ENCODE measurements around the gene PRRC2C. TPM values are rescaled to one million over a fixed set of nuclear protein-coding genes. Genes with fewer than 3 reads are reported as not detected.
A peak's percentile ranks its signal among the peaks of the same experiment; 100 is the strongest.

PRRC2C gene
- total and polyA plus RNA-seq, 4 donors, result 35.1 to 121 (median 80.4) TPM

DNA sequence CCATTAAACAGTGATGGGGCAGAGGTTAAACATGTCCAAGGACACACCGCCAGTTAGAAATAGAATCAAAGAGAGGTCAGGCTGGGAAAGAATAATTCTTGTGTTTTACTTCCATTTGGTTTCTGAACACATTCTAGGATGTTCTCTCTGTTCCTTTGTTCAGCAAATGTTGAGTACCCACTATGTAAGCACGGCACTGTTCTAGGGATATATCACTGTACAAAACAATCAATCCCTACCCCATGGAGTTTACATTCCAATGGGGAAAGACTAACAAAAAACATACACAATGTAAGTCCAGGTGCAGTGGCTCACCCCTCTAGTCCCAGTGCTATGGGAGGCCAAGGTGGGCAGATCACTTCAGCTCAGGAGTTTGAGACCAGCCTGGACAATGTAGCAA, 142.9 kb downstream of the PRRC2C start:
- DNase-seq, result no peak
- TF ChIP-seq, protein P1, sequence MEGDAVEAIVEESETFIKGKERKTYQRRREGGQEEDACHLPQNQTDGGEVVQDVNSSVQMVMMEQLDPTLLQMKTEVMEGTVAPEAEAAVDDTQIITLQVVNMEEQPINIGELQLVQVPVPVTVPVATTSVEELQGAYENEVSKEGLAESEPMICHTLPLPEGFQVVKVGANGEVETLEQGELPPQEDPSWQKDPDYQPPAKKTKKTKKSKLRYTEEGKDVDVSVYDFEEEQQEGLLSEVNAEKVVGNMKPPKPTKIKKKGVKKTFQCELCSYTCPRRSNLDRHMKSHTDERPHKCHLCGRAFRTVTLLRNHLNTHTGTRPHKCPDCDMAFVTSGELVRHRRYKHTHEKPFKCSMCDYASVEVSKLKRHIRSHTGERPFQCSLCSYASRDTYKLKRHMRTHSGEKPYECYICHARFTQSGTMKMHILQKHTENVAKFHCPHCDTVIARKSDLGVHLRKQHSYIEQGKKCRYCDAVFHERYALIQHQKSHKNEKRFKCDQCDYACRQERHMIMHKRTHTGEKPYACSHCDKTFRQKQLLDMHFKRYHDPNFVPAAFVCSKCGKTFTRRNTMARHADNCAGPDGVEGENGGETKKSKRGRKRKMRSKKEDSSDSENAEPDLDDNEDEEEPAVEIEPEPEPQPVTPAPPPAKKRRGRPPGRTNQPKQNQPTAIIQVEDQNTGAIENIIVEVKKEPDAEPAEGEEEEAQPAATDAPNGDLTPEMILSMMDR (IDR thresholded peaks at IDR 0.05; ENCODE audit: control extremely low read depth, extremely low read depth), result no peak
- no peak for ATAC-seq (ENCODE audit: insufficient read depth, low FRiP score)
- Histone ChIP-seq H3K9ac (ENCODE audit: insufficient read depth in 1 of 2, low read length in 2 of 2) (no peak overlapping the region), H3K4me1 (ENCODE audit: control insufficient read depth in 5 of 5, insufficient read depth in 5 of 5, low read length in 5 of 5) (no peaks in the 10 kb centered on the region), H3K4me3 (no peak overlapping the region), H3K27ac (ENCODE audit: low read depth in 1 of 2, low read length in 1 of 2) (no peak overlapping the region), H3K27me3 (ENCODE audit: control insufficient read depth in 3 of 3, insufficient read depth in 3 of 3, low read length in 2 of 3) (no peaks in the 10 kb centered on the region), H3K9me3 (ENCODE audit: control insufficient read depth in 4 of 4, insufficient read depth in 3 of 4, low read length in 3 of 4) (peaks cover 0 to 2% (median 0%) of the 10 kb centered on the region in 4 donors), H3K36me3 (ENCODE audit: control insufficient read depth in 4 of 4, insufficient read depth in 4 of 4, low read length in 4 of 4) (no peaks in the 10 kb centered on the region)
- 93 to 94% methylated on average over 2 of the region's 2 CpGs for WGBS, 2 donors

DNA sequence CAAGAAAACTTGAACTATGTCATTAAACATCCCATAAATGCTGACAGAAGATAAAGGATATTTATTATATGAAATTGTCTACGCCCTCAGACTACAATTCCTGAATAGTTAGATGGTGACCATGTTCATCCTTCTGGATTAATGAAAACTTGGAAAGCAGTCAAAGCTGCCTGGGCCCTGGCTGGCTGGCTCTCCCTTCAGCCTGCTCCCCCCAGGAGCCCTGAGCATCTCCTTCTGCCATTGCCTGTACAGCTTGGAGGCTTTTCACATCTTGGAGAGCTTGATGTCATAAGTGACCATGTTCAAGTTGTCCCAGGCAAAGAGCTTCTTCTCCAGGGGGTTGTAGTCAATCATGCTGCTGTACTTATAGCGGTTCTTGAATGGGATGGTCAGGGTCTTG, 150.3 kb downstream of the PRRC2C start:
- DNase-seq (no peak), ATAC-seq (ENCODE audit: insufficient read depth, low FRiP score) (no peak)
- Histone ChIP-seq H3K27me3 (ENCODE audit: control insufficient read depth in 3 of 3, insufficient read depth in 3 of 3, low read length in 2 of 3) (no peaks in the 10 kb centered on the region), H3K9me3 (ENCODE audit: control insufficient read depth in 4 of 4, insufficient read depth in 3 of 4, low read length in 3 of 4) (peaks cover 0 to 2% (median 0%) of the 10 kb centered on the region in 4 donors), H3K36me3 (ENCODE audit: control insufficient read depth in 4 of 4, insufficient read depth in 4 of 4, low read length in 4 of 4) (no peaks in the 10 kb centered on the region), H3K4me3 (no peak overlapping the region), H3K9ac (ENCODE audit: insufficient read depth in 1 of 2, low read length in 2 of 2) (no peak overlapping the region), H3K27ac (ENCODE audit: low read depth in 1 of 2, low read length in 1 of 2) (no peak overlapping the region), H3K4me1 (ENCODE audit: control insufficient read depth in 5 of 5, insufficient read depth in 5 of 5, low read length in 5 of 5) (no peaks in the 10 kb centered on the region)
- TF ChIP-seq, protein P1 (IDR thresholded peaks at IDR 0.05; ENCODE audit: control extremely low read depth, extremely low read depth), result no peak
- 89 to 93% methylated on average over 2 of the region's 2 CpGs for WGBS, 2 donors

DNA sequence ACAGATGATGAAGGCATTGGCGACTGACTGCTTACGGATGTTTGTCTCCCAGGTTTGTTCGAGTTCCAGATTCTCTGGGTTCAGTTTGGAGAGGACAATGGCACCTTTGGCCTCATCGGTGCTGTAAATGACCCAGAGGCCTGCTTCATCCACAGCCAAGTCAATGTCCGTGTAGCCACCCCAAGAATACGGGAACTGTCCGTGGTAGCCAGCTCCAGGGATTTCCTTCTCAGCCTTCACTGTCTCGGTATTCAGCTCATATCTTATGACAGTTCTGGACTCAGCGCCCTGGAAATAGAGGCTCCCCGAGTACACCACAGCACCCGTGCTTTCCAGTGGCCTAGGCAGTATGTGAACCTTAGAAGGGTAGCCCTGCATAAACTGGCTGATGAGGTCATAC, 150.8 kb downstream of the PRRC2C start:
- Histone ChIP-seq H3K9ac (ENCODE audit: insufficient read depth in 1 of 2, low read length in 2 of 2) (no peak overlapping the region), H3K36me3 (ENCODE audit: control insufficient read depth in 4 of 4, insufficient read depth in 4 of 4, low read length in 4 of 4) (no peaks in the 10 kb centered on the region), H3K4me3 (no peak overlapping the region), H3K9me3 (ENCODE audit: control insufficient read depth in 4 of 4, insufficient read depth in 3 of 4, low read length in 3 of 4) (peaks cover 0 to 2% (median 0%) of the 10 kb centered on the region in 4 donors), H3K27me3 (ENCODE audit: control insufficient read depth in 3 of 3, insufficient read depth in 3 of 3, low read length in 2 of 3) (no peaks in the 10 kb centered on the region), H3K4me1 (ENCODE audit: control insufficient read depth in 5 of 5, insufficient read depth in 5 of 5, low read length in 5 of 5) (no peaks in the 10 kb centered on the region), H3K27ac (ENCODE audit: low read depth in 1 of 2, low read length in 1 of 2) (no peak overlapping the region)
- WGBS, 2 donors, result 83 to 86% methylated on average over 11 of the region's 11 CpGs
- TF ChIP-seq, protein P1 (IDR thresholded peaks at IDR 0.05; ENCODE audit: control extremely low read depth, extremely low read depth), result no peak
- DNase-seq (peak in 2 of 3 donors; percentile 22 to 23), ATAC-seq (ENCODE audit: insufficient read depth, low FRiP score) (no peak)

DNA sequence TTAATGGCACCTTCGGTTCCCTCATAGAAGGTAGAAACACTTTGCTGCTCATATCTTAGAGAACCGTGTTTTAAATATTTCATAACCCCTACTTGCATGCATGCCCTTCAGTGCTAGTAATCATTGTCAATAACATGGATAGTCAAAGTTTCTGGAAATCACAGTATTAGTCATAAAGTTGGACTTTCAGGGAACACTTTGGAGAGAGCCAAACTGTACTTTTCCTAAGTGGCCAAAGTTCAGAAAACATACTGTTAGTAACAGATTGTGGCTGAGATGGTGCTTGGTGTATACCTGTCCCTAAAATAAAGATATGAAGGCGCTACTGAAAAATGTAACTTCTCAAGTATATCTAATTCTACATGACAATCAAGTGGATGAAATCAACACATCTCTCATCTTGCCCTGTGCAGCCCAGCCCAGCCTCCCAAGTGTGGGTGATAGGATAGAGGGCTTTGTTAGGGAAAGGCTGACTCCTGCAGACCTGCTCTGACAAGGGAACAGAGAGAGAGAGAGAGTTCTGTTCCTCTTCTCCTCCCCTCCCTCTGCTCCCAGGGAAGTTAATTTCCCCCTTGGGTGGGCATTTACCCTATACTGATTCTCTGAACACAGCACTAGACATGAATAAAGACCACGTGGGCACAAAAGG, 152.7 kb downstream of the PRRC2C start:
- H3K4me3 ChIP-seq, result no peak overlapping the region

More for the DNA sequence above, 152.7 kb downstream of the PRRC2C start:
- ATAC-seq (ENCODE audit: insufficient read depth, low FRiP score) (peak; percentile 28), DNase-seq (no peak)
- Histone ChIP-seq H3K4me1 (ENCODE audit: control insufficient read depth in 5 of 5, insufficient read depth in 5 of 5, low read length in 5 of 5) (no peaks in the 10 kb centered on the region), H3K9me3 (ENCODE audit: control insufficient read depth in 4 of 4, insufficient read depth in 3 of 4, low read length in 3 of 4) (peaks cover 0 to 2% (median 0%) of the 10 kb centered on the region in 4 donors), H3K9ac (ENCODE audit: insufficient read depth in 1 of 2, low read length in 2 of 2) (no peak overlapping the region), H3K27ac (ENCODE audit: low read depth in 1 of 2, low read length in 1 of 2) (no peak overlapping the region), H3K36me3 (ENCODE audit: control insufficient read depth in 4 of 4, insufficient read depth in 4 of 4, low read length in 4 of 4) (no peaks in the 10 kb centered on the region), H3K27me3 (ENCODE audit: control insufficient read depth in 3 of 3, insufficient read depth in 3 of 3, low read length in 2 of 3) (no peaks in the 10 kb centered on the region)
- TF ChIP-seq, protein P1 (IDR thresholded peaks at IDR 0.05; ENCODE audit: control extremely low read depth, extremely low read depth), result no peak
- 47 to 80% methylated on average over 4 of the region's 4 CpGs for WGBS, 2 donors
